GM23338 (cell line): ENCODE results near the gene CNN3.

ENCODE experiments used
- ETS1 ChIP-seq: IDR thresholded peaks from 2 replicates; pipeline ENCODE4 v1.6.1; 2016; ENCODE audit warnings: antibody characterized with exemption
- EZH2 ChIP-seq: fragments of 200-600 bp; sonication (generic); IDR thresholded peaks from one replicate; pipeline ENCODE4 v1.8.0; 2017; ENCODE audit warnings: antibody characterized with exemption, mild to moderate bottlenecking, low read depth; ENCODE audit not compliant: unreplicated experiment
- POLR2AphosphoS5 ChIP-seq: IDR thresholded peaks from 2 replicates; pipeline ENCODE4 v1.6.1; 2016; ENCODE audit warnings: antibody characterized with exemption, low read depth
- ZNF114 ChIP-seq: fragments of 250-450 bp; sonication (Bioruptor Pico); IDR thresholded peaks from 2 replicates; pipeline ENCODE4 v1.5.0; 2020; ENCODE audit warnings: mild to moderate bottlenecking, moderate library complexity
- TF ChIP-seq, protein P1 (sequence below), 2 experiments: fragments of 200-600 bp in 1 of 2; sonication (generic) in 1 of 2; conservative IDR thresholded peaks; 2 replicates each; pipeline versions ENCODE4 v1.5.1 to v1.6.1; 2016 to 2017; ENCODE audit warnings: antibody characterized with exemption in 2 of 2, low read depth in 2 of 2, mild to moderate bottlenecking in 2 of 2, moderate library complexity in 1 of 2
- TF ChIP-seq, protein P2 (sequence below): IDR thresholded peaks from one replicate; pipeline ENCODE4 v1.6.1; 2018; ENCODE audit warnings: antibody characterized with exemption; ENCODE audit not compliant: unreplicated experiment

- TF ChIP-seq, protein P1, sequence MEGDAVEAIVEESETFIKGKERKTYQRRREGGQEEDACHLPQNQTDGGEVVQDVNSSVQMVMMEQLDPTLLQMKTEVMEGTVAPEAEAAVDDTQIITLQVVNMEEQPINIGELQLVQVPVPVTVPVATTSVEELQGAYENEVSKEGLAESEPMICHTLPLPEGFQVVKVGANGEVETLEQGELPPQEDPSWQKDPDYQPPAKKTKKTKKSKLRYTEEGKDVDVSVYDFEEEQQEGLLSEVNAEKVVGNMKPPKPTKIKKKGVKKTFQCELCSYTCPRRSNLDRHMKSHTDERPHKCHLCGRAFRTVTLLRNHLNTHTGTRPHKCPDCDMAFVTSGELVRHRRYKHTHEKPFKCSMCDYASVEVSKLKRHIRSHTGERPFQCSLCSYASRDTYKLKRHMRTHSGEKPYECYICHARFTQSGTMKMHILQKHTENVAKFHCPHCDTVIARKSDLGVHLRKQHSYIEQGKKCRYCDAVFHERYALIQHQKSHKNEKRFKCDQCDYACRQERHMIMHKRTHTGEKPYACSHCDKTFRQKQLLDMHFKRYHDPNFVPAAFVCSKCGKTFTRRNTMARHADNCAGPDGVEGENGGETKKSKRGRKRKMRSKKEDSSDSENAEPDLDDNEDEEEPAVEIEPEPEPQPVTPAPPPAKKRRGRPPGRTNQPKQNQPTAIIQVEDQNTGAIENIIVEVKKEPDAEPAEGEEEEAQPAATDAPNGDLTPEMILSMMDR (conservative IDR thresholded peaks at IDR 0.05; ENCODE audit: low read depth in 2 of 2): no peak
- TF ChIP-seq EZH2 (no peak), ZNF114 (CRISPR knock-in tag) (no peak), ETS1 (no peak), POLR2AphosphoS5 (no peak)
- TF ChIP-seq, protein P2, sequence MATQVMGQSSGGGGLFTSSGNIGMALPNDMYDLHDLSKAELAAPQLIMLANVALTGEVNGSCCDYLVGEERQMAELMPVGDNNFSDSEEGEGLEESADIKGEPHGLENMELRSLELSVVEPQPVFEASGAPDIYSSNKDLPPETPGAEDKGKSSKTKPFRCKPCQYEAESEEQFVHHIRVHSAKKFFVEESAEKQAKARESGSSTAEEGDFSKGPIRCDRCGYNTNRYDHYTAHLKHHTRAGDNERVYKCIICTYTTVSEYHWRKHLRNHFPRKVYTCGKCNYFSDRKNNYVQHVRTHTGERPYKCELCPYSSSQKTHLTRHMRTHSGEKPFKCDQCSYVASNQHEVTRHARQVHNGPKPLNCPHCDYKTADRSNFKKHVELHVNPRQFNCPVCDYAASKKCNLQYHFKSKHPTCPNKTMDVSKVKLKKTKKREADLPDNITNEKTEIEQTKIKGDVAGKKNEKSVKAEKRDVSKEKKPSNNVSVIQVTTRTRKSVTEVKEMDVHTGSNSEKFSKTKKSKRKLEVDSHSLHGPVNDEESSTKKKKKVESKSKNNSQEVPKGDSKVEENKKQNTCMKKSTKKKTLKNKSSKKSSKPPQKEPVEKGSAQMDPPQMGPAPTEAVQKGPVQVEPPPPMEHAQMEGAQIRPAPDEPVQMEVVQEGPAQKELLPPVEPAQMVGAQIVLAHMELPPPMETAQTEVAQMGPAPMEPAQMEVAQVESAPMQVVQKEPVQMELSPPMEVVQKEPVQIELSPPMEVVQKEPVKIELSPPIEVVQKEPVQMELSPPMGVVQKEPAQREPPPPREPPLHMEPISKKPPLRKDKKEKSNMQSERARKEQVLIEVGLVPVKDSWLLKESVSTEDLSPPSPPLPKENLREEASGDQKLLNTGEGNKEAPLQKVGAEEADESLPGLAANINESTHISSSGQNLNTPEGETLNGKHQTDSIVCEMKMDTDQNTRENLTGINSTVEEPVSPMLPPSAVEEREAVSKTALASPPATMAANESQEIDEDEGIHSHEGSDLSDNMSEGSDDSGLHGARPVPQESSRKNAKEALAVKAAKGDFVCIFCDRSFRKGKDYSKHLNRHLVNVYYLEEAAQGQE: no peak
These were observed 48.6 kb downstream of the CNN3 start for GRCh38 chr1:94878329-94878728.
